HepG2 (cell line): ENCODE measurements around the gene CPNE4. TPM values are rescaled to one million over a fixed set of nuclear protein-coding genes. Genes with fewer than 3 reads are reported as not detected.

ENCODE experiments used
- ATAC-seq: fragments of 200-7000 bp; cut with Tn5 transposase; 3 replicates; pipeline ENCODE4 v1.9.1; 2020; ENCODE audit warnings: mild to moderate bottlenecking, moderate library complexity
- BruUV-seq: library from RNA; stranded (reverse); fragments of 400-500 nt; replicated peaks from 2 replicates; lab custom pipeline; 2021; lab: Mats Ljungman, UMichigan
- CTCF ChIA-PET: fragments of 300-600 bp; formaldehyde crosslinking; extraction: SDS; loops from one replicate; lab custom pipeline; 2021; ENCODE audit warnings: low total read pairs, inconsistent platforms, low intra/inter-chr PET ratio; lab: Yijun Ruan, JAX
- POLR2A ChIA-PET: fragments of 350-600 bp; sonication (Branson Sonifier 250); formaldehyde crosslinking; loops from one replicate; lab custom pipeline; 2020; ENCODE audit warnings: antibody characterized with exemption, inconsistent platforms; lab: Yijun Ruan, JAX
- DNase-seq: peaks from one replicate; pipeline ENCODE4 v3.0.0-alpha.2; 2015; ENCODE audit warnings: low spot score
- FAIRE-seq: peaks from 3 replicates; lab custom pipeline; 2011; peaks lifted over from hg19 to GRCh38; lab: Jason Lieb, UNC
- H2AFZ ChIP-seq: one replicate; pipeline ENCODE4 v1.6.1; 2011; ENCODE audit warnings: low read length, inconsistent platforms
- H3K27ac ChIP-seq: fragments of 300-600 bp; 3 replicates; pipeline ENCODE4 v1.8.0; 2011; ENCODE audit warnings: mixed run types, mild to moderate bottlenecking, mixed read lengths, low read length, inconsistent platforms; ENCODE audit not compliant: insufficient read depth; ENCODE audit errors: extremely low read length
- H3K27me3 ChIP-seq, 2 experiments: fragments of 200-600 bp in 1 of 2; 2 replicates in 1 of 2; 3 replicates in 1 of 2; pipeline versions ENCODE4 v1.6.0 to v1.8.0; 2011; ENCODE audit warnings: low read length in 2 of 2, mild to moderate bottlenecking in 2 of 2, moderate library complexity in 2 of 2, inconsistent platforms in 1 of 2; ENCODE audit not compliant: insufficient read depth in 2 of 2, control insufficient read depth in 1 of 2
- H3K36me3 ChIP-seq, 2 experiments: fragments of 200-600 bp in 1 of 2; replicated peaks in 1 of 2; 2 replicates in 1 of 2; 3 replicates in 1 of 2; pipeline versions ENCODE4 v1.5.1 to v1.8.0; 2011; ENCODE audit warnings: low read length in 2 of 2, inconsistent platforms in 1 of 2; ENCODE audit not compliant: insufficient read depth in 2 of 2, control insufficient read depth in 1 of 2
- H3K4me1 ChIP-seq: 2 replicates; pipeline ENCODE4 v1.5.1; 2012; ENCODE audit warnings: low read length, inconsistent platforms; ENCODE audit not compliant: insufficient read depth
- H3K4me2 ChIP-seq: 2 replicates; pipeline ENCODE4 v1.6.0; 2011; ENCODE audit warnings: low read depth, low read length, inconsistent platforms
- H3K4me3 ChIP-seq, 3 experiments: fragments of 200-600 bp in 1 of 3; sonication (generic), shearing (Covaris generic) in 1 of 3; replicated peaks in 1 of 3; 2 replicates each; pipeline ENCODE4 v1.5.1; 2011 to 2016; ENCODE audit warnings: low read length in 3 of 3, inconsistent platforms in 2 of 3, low read depth in 2 of 3, mild to moderate bottlenecking in 2 of 3, control low read depth in 1 of 3, mixed read lengths in 1 of 3; ENCODE audit not compliant: insufficient read depth in 1 of 3
- H3K79me2 ChIP-seq: one replicate; pipeline ENCODE4 v1.6.1; 2011; ENCODE audit warnings: low read length, inconsistent platforms; ENCODE audit not compliant: insufficient read depth
- H3K9ac ChIP-seq: 2 replicates; pipeline ENCODE4 v1.6.0; 2011; ENCODE audit warnings: mild to moderate bottlenecking, low read depth, low read length, inconsistent platforms; ENCODE audit not compliant: insufficient read depth
- H3K9me3 ChIP-seq: 2 replicates; pipeline ENCODE4 v1.5.1; 2012; ENCODE audit warnings: mild to moderate bottlenecking, low read length
- H4K20me1 ChIP-seq: 2 replicates; pipeline ENCODE4 v1.6.0; 2011; ENCODE audit warnings: inconsistent platforms, mild to moderate bottlenecking, low read length, moderate library complexity; ENCODE audit not compliant: insufficient read depth
- AFF4 ChIP-seq: sonication (generic); formaldehyde crosslinking; IDR thresholded peaks from 2 replicates; pipeline ENCODE4 v1.4.0; 2020; ENCODE audit warnings: missing genetic modification reagents
- ASH2L ChIP-seq: fragments of 300-600, 200-600 bp; sonication (generic); IDR thresholded peaks from 2 replicates; pipeline ENCODE4 v1.7.0; 2017; ENCODE audit warnings: low read depth, mild to moderate bottlenecking, moderate library complexity, mixed read lengths, low read length; ENCODE audit not compliant: insufficient read length
- FIP1L1 ChIP-seq: fragments of 200-400 bp; formaldehyde crosslinking; IDR thresholded peaks from 2 replicates; pipeline ENCODE4 v1.6.1; 2018; ENCODE audit warnings: low read depth, mild to moderate bottlenecking, low read length, moderate library complexity, borderline replicate concordance; ENCODE audit not compliant: insufficient read depth
- FOXO1 ChIP-seq: sonication (generic); formaldehyde crosslinking; IDR thresholded peaks from 2 replicates; pipeline ENCODE4 v1.4.0; 2020; ENCODE audit warnings: missing genetic modification reagents
- KIAA2018 ChIP-seq: sonication (generic); formaldehyde crosslinking; IDR thresholded peaks from 2 replicates; pipeline ENCODE4 v1.5.0; 2020; ENCODE audit warnings: mild to moderate bottlenecking, missing genetic modification reagents, borderline replicate concordance
- KLF15 ChIP-seq: sonication (generic); formaldehyde crosslinking; IDR thresholded peaks from 2 replicates; pipeline ENCODE4 v1.8.1; 2023; ENCODE audit warnings: borderline replicate concordance, mild to moderate bottlenecking, inconsistent platforms, missing genetic modification reagents, mixed read lengths
- MYC ChIP-seq: sonication (generic); formaldehyde crosslinking; IDR thresholded peaks from 2 replicates; pipeline ENCODE4 v1.9.0; 2021; ENCODE audit warnings: missing genetic modification reagents, borderline replicate concordance
- MZF1 ChIP-seq: sonication (generic); formaldehyde crosslinking; IDR thresholded peaks from 2 replicates; pipeline ENCODE4 v1.8.1; 2023; ENCODE audit warnings: mild to moderate bottlenecking, missing genetic modification reagents, borderline replicate concordance
- TAF1 ChIP-seq: sonication (generic); formaldehyde crosslinking; IDR thresholded peaks from 2 replicates; pipeline ENCODE4 v1.4.0; 2020; ENCODE audit warnings: missing genetic modification reagents
- TRIM24 ChIP-seq: sonication (generic); formaldehyde crosslinking; IDR thresholded peaks from 2 replicates; pipeline ENCODE4 v1.8.0; 2022; ENCODE audit warnings: mild to moderate bottlenecking, missing genetic modification reagents
- ZNF550 ChIP-seq: sonication (generic); formaldehyde crosslinking; IDR thresholded peaks from 2 replicates; pipeline ENCODE4 v1.4.0; 2020; ENCODE audit warnings: mild to moderate bottlenecking, missing genetic modification reagents, borderline replicate concordance
- ZNF552 ChIP-seq: sonication (generic); formaldehyde crosslinking; IDR thresholded peaks from 2 replicates; pipeline ENCODE4 v1.9.0; 2022; ENCODE audit warnings: missing genetic modification reagents, mild to moderate bottlenecking, borderline replicate concordance
- ZNF570 ChIP-seq: sonication (generic); formaldehyde crosslinking; IDR thresholded peaks from 2 replicates; pipeline ENCODE4 v1.4.0; 2020; ENCODE audit warnings: mild to moderate bottlenecking, missing genetic modification reagents, borderline replicate concordance
- ZNF709 ChIP-seq: sonication (generic); formaldehyde crosslinking; IDR thresholded peaks from 2 replicates; pipeline ENCODE4 v1.5.0; 2020; ENCODE audit warnings: mild to moderate bottlenecking, missing genetic modification reagents
- WGBS: methylation state at CpG from one replicate; pipeline ENCODE4 v1.1.6; 2017; ENCODE audit warnings: low lambda C conversion rate; 5-methylcytosine and 5-hydroxymethylcytosine counted together
- in situ Hi-C: cut with HindIII; loops from 2 replicates; pipeline ENCODE4 v1.10.0; 2017; ENCODE audit warnings: low pct_unique_long_range_greater_than_20kb; ENCODE audit not compliant: extremely low pct_ligation_motif_present
- intact Hi-C: fragments of 100-400 bp; cut with micrococcal nuclease; formaldehyde crosslinking; loops from one replicate; pipeline ENCODE4 v1.10.0; 2022; ENCODE audit not compliant: unreplicated experiment
- polyA plus RNA-seq, 8 experiments: library from polyadenylated mRNA; depleted of rRNA in 3 of 8; stranded (reverse) in 7 of 8; unstranded in 1 of 8; fragments of >200 nt; fragmentation: Illumina TruSeq in 4 of 8; extraction: Trizol in 4 of 8; gene quantifications; 2 replicates each; pipeline versions ENCODE4 v1.2.1 to v1.2.3, GENCODE V29; 2011 to 2016; ENCODE audit warnings: low read depth in 4 of 8, missing spikeins in 1 of 8, mixed read lengths in 1 of 8; ENCODE audit not compliant: insufficient read depth in 1 of 8
- total RNA-seq, 5 experiments: library from RNA; depleted of rRNA; stranded (reverse); fragments of >200 nt; fragmentation: Illumina TruSeq; extraction: Trizol; gene quantifications; 2 replicates each; pipeline ENCODE4 v1.2.3, GENCODE V29; 2016; ENCODE audit warnings: low read depth in 1 of 5

Gene CPNE4
- total and polyA plus RNA-seq, 2 of the 13 experiments (the other 11 are each of a cell fraction or from before 2014, with no cell fraction given), result not detected

- POLR2A ChIA-PET, result no interaction called here
- ATAC-seq, result no peak
- in situ Hi-C loops (no loop called here), intact Hi-C loops (no loop called here)
- H3K27me3 ChIP-seq, result no peaks in the 10 kb centered on the region
- no peaks in the 10 kb centered on the region for H3K4me1 ChIP-seq
- H3K9me3 ChIP-seq, result no peaks in the 10 kb centered on the region
- no peak overlapping the region for H2AFZ ChIP-seq
- H3K9ac ChIP-seq, result no peak overlapping the region
- no peak overlapping the region for H3K27ac ChIP-seq
- H3K4me2 ChIP-seq, result no peak overlapping the region
- BruUV-seq, result no TSS peak
- no peak overlapping the region for H3K4me3 ChIP-seq
- no peaks in the 10 kb centered on the region for H4K20me1 ChIP-seq
- H3K36me3 ChIP-seq, result no peaks in the 10 kb centered on the region
- H3K79me2 ChIP-seq, result no peaks in the 10 kb centered on the region
- FAIRE-seq, result no peak
- DNase-seq, result no peak
- CTCF ChIA-PET, result no interaction called here
- 25% methylated on average over 4 of the region's 4 CpGs for WGBS
- TF ChIP-seq KLF15 (CRISPR knock-in tag) (no peak), TRIM24 (CRISPR knock-in tag) (no peak), ASH2L (no peak), MYC (no peak), ZNF709 (CRISPR knock-in tag) (no peak), TAF1 (no peak), ZNF552 (CRISPR knock-in tag) (no peak), KIAA2018 (CRISPR knock-in tag) (no peak), ZNF570 (CRISPR knock-in tag) (no peak), AFF4 (no peak), FIP1L1 (no peak), FOXO1 (CRISPR knock-in tag) (no peak), ZNF550 (CRISPR knock-in tag) (no peak), MZF1 (no peak)
Measured at GRCh38 chr3:131972550-131972949, 62.3 kb downstream of the CPNE4 start.
